Glutamatergic neuron (in vitro differentiated cells): ENCODE measurements around the gene GFOD1. TPM values are rescaled to one million over a fixed set of nuclear protein-coding genes. Genes with fewer than 3 reads are reported as not detected.

Experiments
- DNase-seq: peaks from one replicate; pipeline ENCODE4 v3.0.0; 2022
- H3K27ac Mint-ChIP-seq: one replicate; pipeline ENCODE4 v1.8.0; 2020; ENCODE audit warnings: mild to moderate bottlenecking, mixed read lengths, inconsistent platforms; ENCODE audit not compliant: unreplicated experiment
- H3K27me3 Mint-ChIP-seq: one replicate; pipeline ENCODE4 v1.8.0; 2020; ENCODE audit warnings: mild to moderate bottlenecking, moderate library complexity, mixed read lengths, inconsistent platforms; ENCODE audit not compliant: unreplicated experiment
- H3K36me3 Mint-ChIP-seq: one replicate; pipeline ENCODE4 v1.8.0; 2020; ENCODE audit warnings: mild to moderate bottlenecking, mixed read lengths, inconsistent platforms; ENCODE audit not compliant: unreplicated experiment
- H3K4me1 Mint-ChIP-seq: one replicate; pipeline ENCODE4 v1.8.0; 2020; ENCODE audit warnings: mild to moderate bottlenecking, low read depth, mixed read lengths, inconsistent platforms; ENCODE audit not compliant: unreplicated experiment
- H3K4me3 Mint-ChIP-seq: one replicate; pipeline ENCODE4 v1.8.0; 2020; ENCODE audit warnings: mild to moderate bottlenecking, mixed read lengths, inconsistent platforms; ENCODE audit not compliant: unreplicated experiment
- H3K9me3 Mint-ChIP-seq: one replicate; pipeline ENCODE4 v1.8.0; 2020; ENCODE audit warnings: mild to moderate bottlenecking, moderate library complexity, mixed read lengths, inconsistent platforms; ENCODE audit not compliant: unreplicated experiment
- CTCF ChIP-seq: fragments of 200-600 bp; sonication (generic); IDR thresholded peaks from one replicate; pipeline ENCODE4 v1.5.0; 2021; ENCODE audit not compliant: partially characterized antibody, unreplicated experiment
- total RNA-seq: library from RNA; stranded (reverse); fragmentation: NEBNext Ultra II Directional; extraction: Animal tissue kit (Norgen Biotek cat#: 25700); gene quantifications from one replicate; pipeline ENCODE4 v1.2.1, GENCODE V29; 2021; ENCODE audit not compliant: unreplicated experiment

Gene GFOD1
- total RNA-seq, 1 donor from 2014 or later: 4.1 TPM

GRCh38 chr6:13418844-13419243 is 68.6 kb downstream of the GFOD1 start:
- Mint-ChIP-seq H3K9me3 (no peaks in the 10 kb centered on the region), H3K4me3 (peak overlapping the region; percentile 60), H3K27ac (no peak overlapping the region), H3K36me3 (peaks cover 4% of the 10 kb centered on the region), H3K4me1 (peaks cover 27% of the 10 kb centered on the region), H3K27me3 (peaks cover 2% of the 10 kb centered on the region)
- no peak for TF ChIP-seq CTCF
- DNase-seq: no peak

- TF ChIP-seq CTCF: no peak
- peaks cover 2% of the 10 kb centered on the region for H3K27me3 Mint-ChIP-seq
- no peak overlapping the region for H3K4me3 Mint-ChIP-seq
- H3K27ac Mint-ChIP-seq: no peak overlapping the region
- no peak for DNase-seq
- no peaks in the 10 kb centered on the region for H3K36me3 Mint-ChIP-seq
- H3K4me1 Mint-ChIP-seq: peaks cover 27% of the 10 kb centered on the region
- H3K9me3 Mint-ChIP-seq: no peaks in the 10 kb centered on the region
Observed at GRCh38 chr6:13417954-13418353, 69.4 kb downstream of the GFOD1 start.

- peaks cover 2% of the 10 kb centered on the region for H3K27me3 Mint-ChIP-seq
- no peak for DNase-seq
- no peaks in the 10 kb centered on the region for H3K36me3 Mint-ChIP-seq
- no peak overlapping the region for H3K27ac Mint-ChIP-seq
- no peaks in the 10 kb centered on the region for H3K9me3 Mint-ChIP-seq
- H3K4me1 Mint-ChIP-seq: peaks cover 31% of the 10 kb centered on the region
- no peak overlapping the region for H3K4me3 Mint-ChIP-seq
- TF ChIP-seq CTCF: no peak
Observed at GRCh38 chr6:13417431-13417830, 70.0 kb downstream of the GFOD1 start.

- no peak for DNase-seq
- TF ChIP-seq CTCF: no peak
- peaks cover 23% of the 10 kb centered on the region for H3K4me1 Mint-ChIP-seq
- H3K27me3 Mint-ChIP-seq: no peaks in the 10 kb centered on the region
- no peaks in the 10 kb centered on the region for H3K36me3 Mint-ChIP-seq
- H3K4me3 Mint-ChIP-seq: no peak overlapping the region
- H3K9me3 Mint-ChIP-seq: no peaks in the 10 kb centered on the region
- H3K27ac Mint-ChIP-seq: no peak overlapping the region
Observed at GRCh38 chr6:13415283-13415682, 72.1 kb downstream of the GFOD1 start.

- no peaks in the 10 kb centered on the region for H3K36me3 Mint-ChIP-seq
- H3K27me3 Mint-ChIP-seq: no peaks in the 10 kb centered on the region
- H3K9me3 Mint-ChIP-seq: no peaks in the 10 kb centered on the region
- H3K4me3 Mint-ChIP-seq: no peak overlapping the region
- TF ChIP-seq CTCF: no peak
- no peak for DNase-seq
- H3K4me1 Mint-ChIP-seq: peaks cover 16% of the 10 kb centered on the region
- no peak overlapping the region for H3K27ac Mint-ChIP-seq
Observed at GRCh38 chr6:13413900-13414555, 73.4 kb downstream of the GFOD1 start.
